Measurements from ENCODE around the gene THOC6.
A peak's percentile ranks its signal among the peaks of the same experiment; 100 is the strongest.

Gene THOC6

DNA sequence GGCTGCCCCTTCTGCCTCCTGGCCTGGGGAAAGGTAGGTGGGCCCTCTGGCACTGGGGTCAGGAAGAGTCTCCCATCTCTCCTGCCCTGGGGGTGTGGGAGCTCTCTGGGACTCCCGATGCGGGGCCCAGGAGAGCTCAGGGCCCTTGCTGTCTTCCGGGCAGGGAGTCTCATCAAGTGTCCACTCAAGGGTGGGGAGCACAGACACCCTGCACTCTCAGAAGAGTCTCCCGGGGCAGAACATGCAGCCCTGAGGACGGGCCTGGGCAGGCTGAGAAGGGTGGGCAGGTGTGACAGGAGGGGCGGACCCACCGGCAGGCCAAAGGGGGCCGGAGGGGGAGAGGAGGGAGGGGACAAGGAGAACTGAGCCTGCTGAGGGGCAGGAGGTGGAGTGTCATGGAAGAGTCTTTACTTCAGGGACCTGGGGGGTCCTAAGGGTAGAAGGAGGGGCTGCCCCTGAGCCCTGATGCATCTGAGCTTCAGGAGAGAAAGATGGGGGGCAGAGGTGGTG, 35.2 kb upstream of the THOC6 start:
- POLR2A ChIA-PET: no interaction called here
- H3K27ac ChIP-seq (ENCODE audit: extremely low read depth, low read depth, low read length): no peak overlapping the region
- TF ChIP-seq, protein P1, sequence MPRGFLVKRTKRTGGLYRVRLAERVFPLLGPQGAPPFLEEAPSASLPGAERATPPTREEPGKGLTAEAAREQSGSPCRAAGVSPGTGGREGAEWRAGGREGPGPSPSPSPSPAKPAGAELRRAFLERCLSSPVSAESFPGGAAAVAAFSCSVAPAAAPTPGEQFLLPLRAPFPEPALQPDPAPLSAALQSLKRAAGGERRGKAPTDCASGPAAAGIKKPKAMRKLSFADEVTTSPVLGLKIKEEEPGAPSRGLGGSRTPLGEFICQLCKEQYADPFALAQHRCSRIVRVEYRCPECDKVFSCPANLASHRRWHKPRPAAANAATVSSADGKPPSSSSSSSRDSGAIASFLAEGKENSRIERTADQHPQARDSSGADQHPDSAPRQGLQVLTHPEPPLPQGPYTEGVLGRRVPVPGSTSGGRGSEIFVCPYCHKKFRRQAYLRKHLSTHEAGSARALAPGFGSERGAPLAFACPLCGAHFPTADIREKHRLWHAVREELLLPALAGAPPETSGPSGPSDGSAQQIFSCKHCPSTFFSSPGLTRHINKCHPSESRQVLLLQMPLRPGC (tag by site-specific recombination; IDR thresholded peaks at IDR 0.05): no peak
- peak; percentile 75 for TF ChIP-seq ZIC2 (tag by site-specific recombination; IDR thresholded peaks at IDR 0.05)
- peak; percentile 20; the same call in 1 of the 2 replicates for TF ChIP-seq SP2 (tag by site-specific recombination; IDR thresholded peaks at IDR 0.05)
- no peaks in the 10 kb centered on the region for H3K36me3 ChIP-seq (ENCODE audit: control insufficient read depth in 2 of 2, insufficient read depth in 1 of 2, low read length in 2 of 2)
- no peaks in the 10 kb centered on the region for H3K9me3 ChIP-seq (ENCODE audit: control insufficient read depth, insufficient read depth, low read depth, low read length)
- CTCF ChIA-PET: interaction anchor here (1.3 kb wide), 1 partner anchor 43 kb away, joined by 3 read pairs; no protein-coding TSS in a partner anchor
- H3K4me1 ChIP-seq (ENCODE audit: control insufficient read depth, insufficient read depth, low read length): no peaks in the 10 kb centered on the region; the same call in 1 of the 2 replicates
- no peak overlapping the region for H3K4me3 ChIP-seq (ENCODE audit: low read depth, low read length)

DNA sequence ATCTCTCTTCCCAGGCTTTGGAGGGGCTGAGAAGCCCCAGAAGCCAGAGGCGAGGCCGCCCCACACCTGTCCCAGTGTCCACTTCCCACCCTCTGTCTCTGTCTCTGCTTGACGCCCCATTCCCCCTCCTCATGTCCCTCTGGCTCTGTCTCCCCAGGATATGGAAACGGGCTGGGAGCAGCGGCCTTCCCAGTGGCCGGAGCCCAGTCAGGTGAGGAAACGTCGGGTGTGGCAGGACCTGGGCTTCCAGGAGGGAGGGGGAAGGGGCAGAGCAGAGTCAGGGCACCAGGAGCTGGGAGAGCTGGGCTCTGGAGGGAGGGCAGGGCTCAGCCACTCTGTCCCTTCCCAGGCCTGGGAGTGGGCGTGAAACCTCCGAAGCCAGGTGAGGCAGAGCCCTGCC, 32.9 kb upstream of the THOC6 start:
- ChIA-PET POLR2A (interaction anchor here (1.0 kb wide), 1 partner anchor 116 kb away, joined by 4 read pairs; no protein-coding TSS in a partner anchor), CTCF (interaction anchor here (1.6 kb wide), 1 partner anchor 38 kb away, joined by 4 read pairs; no protein-coding TSS in a partner anchor)
- TF ChIP-seq, protein P2, sequence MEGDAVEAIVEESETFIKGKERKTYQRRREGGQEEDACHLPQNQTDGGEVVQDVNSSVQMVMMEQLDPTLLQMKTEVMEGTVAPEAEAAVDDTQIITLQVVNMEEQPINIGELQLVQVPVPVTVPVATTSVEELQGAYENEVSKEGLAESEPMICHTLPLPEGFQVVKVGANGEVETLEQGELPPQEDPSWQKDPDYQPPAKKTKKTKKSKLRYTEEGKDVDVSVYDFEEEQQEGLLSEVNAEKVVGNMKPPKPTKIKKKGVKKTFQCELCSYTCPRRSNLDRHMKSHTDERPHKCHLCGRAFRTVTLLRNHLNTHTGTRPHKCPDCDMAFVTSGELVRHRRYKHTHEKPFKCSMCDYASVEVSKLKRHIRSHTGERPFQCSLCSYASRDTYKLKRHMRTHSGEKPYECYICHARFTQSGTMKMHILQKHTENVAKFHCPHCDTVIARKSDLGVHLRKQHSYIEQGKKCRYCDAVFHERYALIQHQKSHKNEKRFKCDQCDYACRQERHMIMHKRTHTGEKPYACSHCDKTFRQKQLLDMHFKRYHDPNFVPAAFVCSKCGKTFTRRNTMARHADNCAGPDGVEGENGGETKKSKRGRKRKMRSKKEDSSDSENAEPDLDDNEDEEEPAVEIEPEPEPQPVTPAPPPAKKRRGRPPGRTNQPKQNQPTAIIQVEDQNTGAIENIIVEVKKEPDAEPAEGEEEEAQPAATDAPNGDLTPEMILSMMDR (tag by site-specific recombination; IDR thresholded peaks at IDR 0.05): no peak
- TF ChIP-seq, protein P3, sequence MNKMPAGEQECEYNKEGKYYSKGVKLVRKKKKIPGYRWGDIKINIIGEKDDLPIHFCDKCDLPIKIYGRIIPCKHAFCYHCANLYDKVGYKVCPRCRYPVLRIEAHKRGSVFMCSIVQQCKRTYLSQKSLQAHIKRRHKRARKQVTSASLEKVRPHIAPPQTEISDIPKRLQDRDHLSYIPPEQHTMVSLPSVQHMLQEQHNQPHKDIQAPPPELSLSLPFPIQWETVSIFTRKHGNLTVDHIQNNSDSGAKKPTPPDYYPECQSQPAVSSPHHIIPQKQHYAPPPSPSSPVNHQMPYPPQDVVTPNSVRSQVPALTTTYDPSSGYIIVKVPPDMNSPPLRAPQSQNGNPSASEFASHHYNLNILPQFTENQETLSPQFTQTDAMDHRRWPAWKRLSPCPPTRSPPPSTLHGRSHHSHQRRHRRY (tag by site-specific recombination; IDR thresholded peaks at IDR 0.05): no peak
- TF ChIP-seq, protein P4, sequence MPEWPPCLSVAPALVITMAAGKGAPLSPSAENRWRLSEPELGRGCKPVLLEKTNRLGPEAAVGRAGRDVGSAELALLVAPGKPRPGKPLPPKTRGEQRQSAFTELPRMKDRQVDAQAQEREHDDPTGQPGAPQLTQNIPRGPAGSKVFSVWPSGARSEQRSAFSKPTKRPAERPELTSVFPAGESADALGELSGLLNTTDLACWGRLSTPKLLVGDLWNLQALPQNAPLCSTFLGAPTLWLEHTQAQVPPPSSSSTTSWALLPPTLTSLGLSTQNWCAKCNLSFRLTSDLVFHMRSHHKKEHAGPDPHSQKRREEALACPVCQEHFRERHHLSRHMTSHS (tag by site-specific recombination; IDR thresholded peaks at IDR 0.05): no peak
- TF ChIP-seq HOXD13 (CRISPR knock-in tag; IDR thresholded peaks at IDR 0.05; ENCODE audit: borderline replicate concordance) (no peak), ZNF239 (tag by site-specific recombination; IDR thresholded peaks at IDR 0.05) (no peak), ZNF416 (tag by site-specific recombination; IDR thresholded peaks at IDR 0.05) (no peak), ZNF133 (tag by site-specific recombination; IDR thresholded peaks at IDR 0.05) (no peak), GLI4 (tag by site-specific recombination; IDR thresholded peaks at IDR 0.05) (no peak), ZNF214 (tag by site-specific recombination; IDR thresholded peaks at IDR 0.05; ENCODE audit: borderline replicate concordance) (no peak), SETDB1 (IDR thresholded peaks at IDR 0.05; ENCODE audit: insufficient read length, low read length) (no peak), ZFP69B (tag by site-specific recombination; IDR thresholded peaks at IDR 0.05) (no peak), ZFP41 (tag by site-specific recombination; IDR thresholded peaks at IDR 0.05; ENCODE audit: borderline replicate concordance) (no peak), ZNF561 (tag by site-specific recombination; IDR thresholded peaks at IDR 0.05; ENCODE audit: borderline replicate concordance) (no peak)
- TF ChIP-seq, protein P5, sequence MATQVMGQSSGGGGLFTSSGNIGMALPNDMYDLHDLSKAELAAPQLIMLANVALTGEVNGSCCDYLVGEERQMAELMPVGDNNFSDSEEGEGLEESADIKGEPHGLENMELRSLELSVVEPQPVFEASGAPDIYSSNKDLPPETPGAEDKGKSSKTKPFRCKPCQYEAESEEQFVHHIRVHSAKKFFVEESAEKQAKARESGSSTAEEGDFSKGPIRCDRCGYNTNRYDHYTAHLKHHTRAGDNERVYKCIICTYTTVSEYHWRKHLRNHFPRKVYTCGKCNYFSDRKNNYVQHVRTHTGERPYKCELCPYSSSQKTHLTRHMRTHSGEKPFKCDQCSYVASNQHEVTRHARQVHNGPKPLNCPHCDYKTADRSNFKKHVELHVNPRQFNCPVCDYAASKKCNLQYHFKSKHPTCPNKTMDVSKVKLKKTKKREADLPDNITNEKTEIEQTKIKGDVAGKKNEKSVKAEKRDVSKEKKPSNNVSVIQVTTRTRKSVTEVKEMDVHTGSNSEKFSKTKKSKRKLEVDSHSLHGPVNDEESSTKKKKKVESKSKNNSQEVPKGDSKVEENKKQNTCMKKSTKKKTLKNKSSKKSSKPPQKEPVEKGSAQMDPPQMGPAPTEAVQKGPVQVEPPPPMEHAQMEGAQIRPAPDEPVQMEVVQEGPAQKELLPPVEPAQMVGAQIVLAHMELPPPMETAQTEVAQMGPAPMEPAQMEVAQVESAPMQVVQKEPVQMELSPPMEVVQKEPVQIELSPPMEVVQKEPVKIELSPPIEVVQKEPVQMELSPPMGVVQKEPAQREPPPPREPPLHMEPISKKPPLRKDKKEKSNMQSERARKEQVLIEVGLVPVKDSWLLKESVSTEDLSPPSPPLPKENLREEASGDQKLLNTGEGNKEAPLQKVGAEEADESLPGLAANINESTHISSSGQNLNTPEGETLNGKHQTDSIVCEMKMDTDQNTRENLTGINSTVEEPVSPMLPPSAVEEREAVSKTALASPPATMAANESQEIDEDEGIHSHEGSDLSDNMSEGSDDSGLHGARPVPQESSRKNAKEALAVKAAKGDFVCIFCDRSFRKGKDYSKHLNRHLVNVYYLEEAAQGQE (tag by site-specific recombination; IDR thresholded peaks at IDR 0.05): no peak
- TF ChIP-seq, protein P6, sequence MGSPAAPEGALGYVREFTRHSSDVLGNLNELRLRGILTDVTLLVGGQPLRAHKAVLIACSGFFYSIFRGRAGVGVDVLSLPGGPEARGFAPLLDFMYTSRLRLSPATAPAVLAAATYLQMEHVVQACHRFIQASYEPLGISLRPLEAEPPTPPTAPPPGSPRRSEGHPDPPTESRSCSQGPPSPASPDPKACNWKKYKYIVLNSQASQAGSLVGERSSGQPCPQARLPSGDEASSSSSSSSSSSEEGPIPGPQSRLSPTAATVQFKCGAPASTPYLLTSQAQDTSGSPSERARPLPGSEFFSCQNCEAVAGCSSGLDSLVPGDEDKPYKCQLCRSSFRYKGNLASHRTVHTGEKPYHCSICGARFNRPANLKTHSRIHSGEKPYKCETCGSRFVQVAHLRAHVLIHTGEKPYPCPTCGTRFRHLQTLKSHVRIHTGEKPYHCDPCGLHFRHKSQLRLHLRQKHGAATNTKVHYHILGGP (tag by site-specific recombination; IDR thresholded peaks at IDR 0.05): no peak
- TF ChIP-seq, protein P7, sequence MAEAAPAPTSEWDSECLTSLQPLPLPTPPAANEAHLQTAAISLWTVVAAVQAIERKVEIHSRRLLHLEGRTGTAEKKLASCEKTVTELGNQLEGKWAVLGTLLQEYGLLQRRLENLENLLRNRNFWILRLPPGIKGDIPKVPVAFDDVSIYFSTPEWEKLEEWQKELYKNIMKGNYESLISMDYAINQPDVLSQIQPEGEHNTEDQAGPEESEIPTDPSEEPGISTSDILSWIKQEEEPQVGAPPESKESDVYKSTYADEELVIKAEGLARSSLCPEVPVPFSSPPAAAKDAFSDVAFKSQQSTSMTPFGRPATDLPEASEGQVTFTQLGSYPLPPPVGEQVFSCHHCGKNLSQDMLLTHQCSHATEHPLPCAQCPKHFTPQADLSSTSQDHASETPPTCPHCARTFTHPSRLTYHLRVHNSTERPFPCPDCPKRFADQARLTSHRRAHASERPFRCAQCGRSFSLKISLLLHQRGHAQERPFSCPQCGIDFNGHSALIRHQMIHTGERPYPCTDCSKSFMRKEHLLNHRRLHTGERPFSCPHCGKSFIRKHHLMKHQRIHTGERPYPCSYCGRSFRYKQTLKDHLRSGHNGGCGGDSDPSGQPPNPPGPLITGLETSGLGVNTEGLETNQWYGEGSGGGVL (tag by site-specific recombination; IDR thresholded peaks at IDR 0.05): no peak

More for the DNA sequence above, 32.9 kb upstream of the THOC6 start:
- Histone ChIP-seq H3K36me3 (ENCODE audit: control insufficient read depth in 2 of 2, insufficient read depth in 1 of 2, low read length in 2 of 2) (no peaks in the 10 kb centered on the region), H3K4me3 (ENCODE audit: low read depth, low read length) (no peak overlapping the region), H3K9me3 (ENCODE audit: control insufficient read depth, insufficient read depth, low read depth, low read length) (no peaks in the 10 kb centered on the region), H3K27ac (ENCODE audit: extremely low read depth, low read depth, low read length) (no peak overlapping the region), H3K4me1 (ENCODE audit: control insufficient read depth, insufficient read depth, low read length) (no peaks in the 10 kb centered on the region; the same call in 1 of the 2 replicates)

Measured in HEK293 (cell line).